Endothelial cell of umbilical vein (primary cell): ENCODE results near the gene DIAPH2. TPM values are rescaled to one million over a fixed set of nuclear protein-coding genes. Genes with fewer than 3 reads are reported as not detected.

Experiments
- BruUV-seq: library from RNA; stranded (reverse); fragments of 400-500 nt; replicated peaks from 2 replicates; lab custom pipeline; 2021; lab: Mats Ljungman, UMichigan
- CTCF ChIA-PET: fragments of 300-600, 350-600 bp; sonication (Branson Sonifier 250); formaldehyde crosslinking; loops from one replicate; lab custom pipeline; 2021; ENCODE audit warnings: antibody characterized with exemption, inconsistent platforms; lab: Charles Lee
- POLR2A ChIA-PET: fragments of 300-600, 350-600 bp; sonication (Branson Sonifier 250); formaldehyde crosslinking; loops from one replicate; lab custom pipeline; 2021; ENCODE audit warnings: antibody characterized with exemption, inconsistent platforms; lab: Charles Lee
- DNase-seq: peaks from one replicate; pipeline ENCODE4 v3.0.0-alpha.2; 2011; ENCODE audit warnings: low read depth, low spot score
- FAIRE-seq: peaks from 2 replicates; lab custom pipeline; 2011; peaks lifted over from hg19 to GRCh38; lab: Jason Lieb, UNC
- H2AFZ ChIP-seq: 2 replicates; pipeline ENCODE4 v1.6.0; 2012; ENCODE audit warnings: low read depth, low read length, control low read depth, inconsistent platforms
- H3K27ac ChIP-seq: 2 replicates; pipeline ENCODE4 v1.5.1; 2011; ENCODE audit warnings: low read depth, mild to moderate bottlenecking, control low read depth, low read length, moderate library complexity; ENCODE audit not compliant: insufficient read depth
- H3K27me3 ChIP-seq, 2 experiments: 2 replicates each; pipeline versions ENCODE4 v1.6.0 to v1.6.1; 2011; ENCODE audit warnings: low read length in 2 of 2, mixed read lengths in 1 of 2; ENCODE audit not compliant: control insufficient read depth in 2 of 2, insufficient read depth in 2 of 2
- H3K36me3 ChIP-seq, 2 experiments: 2 replicates in 1 of 2; 3 replicates in 1 of 2; pipeline ENCODE4 v1.5.1; 2011; ENCODE audit warnings: low read length in 2 of 2, mild to moderate bottlenecking in 1 of 2, moderate library complexity in 1 of 2; ENCODE audit not compliant: control insufficient read depth in 2 of 2, insufficient read depth in 2 of 2; ENCODE audit errors: extremely low read depth in 1 of 2
- H3K4me1 ChIP-seq: 3 replicates; pipeline ENCODE4 v1.5.1; 2011; ENCODE audit warnings: mild to moderate bottlenecking, low read length; ENCODE audit not compliant: control insufficient read depth, insufficient read depth; ENCODE audit errors: extremely low read depth
- H3K4me2 ChIP-seq: 2 replicates; pipeline ENCODE4 v1.6.1; 2011; ENCODE audit warnings: low read length, control low read depth, mixed read lengths; ENCODE audit not compliant: insufficient read depth
- H3K4me3 ChIP-seq, 3 experiments: fragments of 200-600 bp in 1 of 3; sonication (generic), shearing (Covaris generic) in 1 of 3; replicated peaks in 1 of 3; 2 replicates each; pipeline ENCODE4 v1.5.1; 2011 to 2016; ENCODE audit warnings: control low read depth in 3 of 3, low read length in 3 of 3, mild to moderate bottlenecking in 2 of 3, inconsistent platforms in 1 of 3, low read depth in 1 of 3, moderate library complexity in 1 of 3; ENCODE audit not compliant: insufficient read depth in 1 of 3
- H3K79me2 ChIP-seq: 2 replicates; pipeline ENCODE4 v1.6.0; 2012; ENCODE audit warnings: low read length, inconsistent platforms; ENCODE audit not compliant: control insufficient read depth, insufficient read depth
- H3K9ac ChIP-seq: replicated peaks from 2 replicates; pipeline ENCODE3; 2011; ENCODE audit warnings: low read length, control low read depth; ENCODE audit not compliant: insufficient read depth; ENCODE audit errors: extremely low read depth
- H3K9me1 ChIP-seq: replicated peaks from 3 replicates; pipeline ENCODE4 v1.6.0; 2011; ENCODE audit warnings: mild to moderate bottlenecking, low read length; ENCODE audit not compliant: control insufficient read depth, insufficient read depth; ENCODE audit errors: extremely low read depth
- H3K9me3 ChIP-seq: replicated peaks from 2 replicates; pipeline ENCODE4 v1.5.1; 2012; ENCODE audit warnings: low read length, inconsistent platforms; ENCODE audit not compliant: control insufficient read depth, insufficient read depth
- H4K20me1 ChIP-seq: replicated peaks from 2 replicates; pipeline ENCODE3; 2011; ENCODE audit warnings: mild to moderate bottlenecking, low read length; ENCODE audit not compliant: control insufficient read depth, insufficient read depth; ENCODE audit errors: extremely low read depth
- CTCF ChIP-seq, 2 donors: IDR thresholded peaks; 1 replicate in 1 of 2; 2 replicates in 1 of 2; pipeline ENCODE4 v1.5.1; 2011; ENCODE audit warnings: low read length in 2 of 2, mild to moderate bottlenecking in 2 of 2, moderate library complexity in 2 of 2, control low read depth in 1 of 2, inconsistent platforms in 1 of 2, low read depth in 1 of 2; ENCODE audit not compliant: insufficient read depth in 1 of 2; ENCODE audit errors: extremely low read depth in 1 of 2
- EZH2 ChIP-seq: IDR thresholded peaks from 2 replicates; pipeline ENCODE4 v1.6.1; 2012; ENCODE audit warnings: borderline replicate concordance, low read depth, mild to moderate bottlenecking, moderate library complexity, low read length, inconsistent platforms; ENCODE audit not compliant: severe bottlenecking
- FOS ChIP-seq: IDR thresholded peaks from 2 replicates; pipeline ENCODE4 v1.6.1; 2011; ENCODE audit warnings: mild to moderate bottlenecking, low read length, moderate library complexity, borderline replicate concordance; ENCODE audit not compliant: insufficient read depth
- GATA2 ChIP-seq: IDR thresholded peaks from 2 replicates; pipeline ENCODE4 v1.7.0; 2011; ENCODE audit warnings: low read depth, mild to moderate bottlenecking, moderate library complexity, mixed read lengths, low read length; ENCODE audit not compliant: insufficient read length, insufficient read depth
- JUN ChIP-seq: IDR thresholded peaks from 2 replicates; pipeline ENCODE4 v1.6.1; 2011; ENCODE audit warnings: borderline replicate concordance, low read depth; ENCODE audit not compliant: insufficient read length, insufficient read depth
- MAX ChIP-seq: IDR thresholded peaks from 2 replicates; pipeline ENCODE4 v1.6.1; 2011; ENCODE audit not compliant: insufficient read depth, insufficient read length
- MYC ChIP-seq: IDR thresholded peaks from one replicate; pipeline ENCODE4 v1.6.1; 2011; ENCODE audit warnings: mild to moderate bottlenecking, low read depth, low read length
- POLR2A ChIP-seq: IDR thresholded peaks from 2 replicates; pipeline ENCODE4 v1.6.1; 2012; ENCODE audit warnings: low read depth, mild to moderate bottlenecking, control low read depth, low read length
- POLR2AphosphoS5 ChIP-seq: IDR thresholded peaks from 2 replicates; pipeline ENCODE4 v1.6.1; 2012; ENCODE audit warnings: low read depth, mild to moderate bottlenecking, control low read depth, low read length, moderate library complexity; ENCODE audit not compliant: insufficient read depth
- dilution Hi-C: fragments of 300-500 bp; cut with MboI; formaldehyde crosslinking; loops from one replicate; pipeline ENCODE4 v1.15.0; 2019; ENCODE audit warnings: low sequenced_read_pairs; ENCODE audit not compliant: extremely low pct_ligation_motif_present
- intact Hi-C: fragments of 100-400 bp; cut with micrococcal nuclease; formaldehyde crosslinking; loops from one replicate; pipeline ENCODE4 v1.10.0; 2022
- polyA plus RNA-seq, 4 experiments: library from polyadenylated mRNA; depleted of rRNA in 3 of 4; stranded (reverse) in 3 of 4; unstranded in 1 of 4; fragments of >200 nt; gene quantifications; 2 replicates each; pipeline versions ENCODE4 v1.2.1 to v1.2.3, GENCODE V29; 2011 to 2012; ENCODE audit warnings: missing spikeins in 1 of 4
- total RNA-seq: library from RNA; stranded (reverse); gene quantifications from 2 replicates; pipeline ENCODE4 v1.2.3, GENCODE V29; 2021

Gene DIAPH2
- total and polyA plus RNA-seq, 2 donors (not counting 3 experiments of a cell fraction or from before 2014, with no cell fraction given), result 3.0 to 30.0 TPM

GRCh38 chrX:96861661-96862060, 177.0 kb downstream of the DIAPH2 start:
- Histone ChIP-seq H3K36me3 (no peaks in the 10 kb centered on the region), H3K27me3 (no peaks in the 10 kb centered on the region), H3K79me2 (no peaks in the 10 kb centered on the region), H3K9ac (no peak overlapping the region), H3K4me2 (no peak overlapping the region), H3K9me1 (no peaks in the 10 kb centered on the region), H4K20me1 (no peaks in the 10 kb centered on the region), H2AFZ (no peak overlapping the region), H3K4me3 (no peak overlapping the region), H3K27ac (no peak overlapping the region), H3K9me3 (no peaks in the 10 kb centered on the region), H3K4me1 (peaks cover 3% of the 10 kb centered on the region)
- TF ChIP-seq MAX (no peak), CTCF (IDR thresholded peaks at IDR 0.05; ENCODE audit: extremely low read depth in 1 of 2, insufficient read depth in 1 of 2, low read depth in 1 of 2, low read length in 2 of 2) (no peak), FOS (no peak), MYC (no peak), POLR2AphosphoS5 (no peak), EZH2 (no peak), POLR2A (no peak), JUN (no peak), GATA2 (no peak)
- FAIRE-seq (no peak), DNase-seq (no peak)
- intact Hi-C loops (no loop called here), dilution Hi-C loops (no loop called here)
- CTCF ChIA-PET, result no interaction called here
- POLR2A ChIA-PET, result no interaction called here
- no TSS peak for BruUV-seq
